CD4-positive, alpha-beta T cell (primary cell): ENCODE results near the gene LDLRAD2. TPM values are rescaled to one million over a fixed set of nuclear protein-coding genes. Genes with fewer than 3 reads are reported as not detected.

Source experiments
- ATAC-seq: fragments of 200-7000 bp; cut with Tn5 transposase; one replicate; pipeline ENCODE4 v1.10.0; 2022; ENCODE audit warnings: mild to moderate bottlenecking; ENCODE audit not compliant: poor library complexity
- CTCF ChIA-PET: fragments of 350-600 bp; sonication (Branson Sonifier 250); formaldehyde crosslinking; loops from one replicate; lab custom pipeline; 2021; ENCODE audit warnings: antibody characterized with exemption, inconsistent platforms; lab: Charles Lee
- POLR2A ChIA-PET: fragments of 350-600 bp; sonication (Branson Sonifier 250); formaldehyde crosslinking; loops from one replicate; lab custom pipeline; 2021; ENCODE audit warnings: antibody characterized with exemption, inconsistent platforms; lab: Charles Lee
- DNase-seq, 14 experiments: peaks; one replicate each; pipeline ENCODE4 v3.0.0-alpha.2; 2013 to 2020; ENCODE audit warnings: mixed read lengths in 2 of 14
- H3K27ac ChIP-seq, 2 donors: one replicate each; pipeline versions ENCODE4 v1.5.1 to v1.7.0; 2013; ENCODE audit warnings: low read length in 2 of 2, low read depth in 1 of 2, mild to moderate bottlenecking in 1 of 2
- H3K27me3 ChIP-seq, 2 experiments: 1 replicate in 1 of 2; 2 replicates in 1 of 2; pipeline versions ENCODE4 v1.6.1 to v1.7.0; 2013; ENCODE audit warnings: low read length in 2 of 2, control low read depth in 1 of 2, mild to moderate bottlenecking in 1 of 2, moderate library complexity in 1 of 2; ENCODE audit not compliant: insufficient read depth in 2 of 2, control insufficient read depth in 1 of 2
- H3K36me3 ChIP-seq: one replicate; pipeline ENCODE4 v1.6.1; 2013; ENCODE audit warnings: low read length, control low read depth; ENCODE audit not compliant: insufficient read depth
- H3K4me1 ChIP-seq: one replicate; pipeline ENCODE4 v1.6.1; 2013; ENCODE audit warnings: low read length, control low read depth; ENCODE audit not compliant: insufficient read depth
- H3K4me3 ChIP-seq: one replicate; pipeline ENCODE4 v1.5.1; 2013; ENCODE audit warnings: mild to moderate bottlenecking, low read length, moderate library complexity
- H3K9me3 ChIP-seq, 2 experiments: 1 replicate in 1 of 2; 2 replicates in 1 of 2; pipeline versions ENCODE4 v1.6.1 to v1.7.0; 2013; ENCODE audit warnings: low read length in 2 of 2, mild to moderate bottlenecking in 2 of 2, control low read depth in 1 of 2, moderate library complexity in 1 of 2; ENCODE audit not compliant: control insufficient read depth in 1 of 2, insufficient read depth in 1 of 2
- H3K27ac Mint-ChIP-seq: one replicate; pipeline ENCODE4 v1.8.0; 2020; ENCODE audit warnings: mixed read lengths
- H3K27me3 Mint-ChIP-seq: one replicate; pipeline ENCODE4 v1.8.0; 2021; ENCODE audit warnings: mixed read lengths
- H3K36me3 Mint-ChIP-seq: one replicate; pipeline ENCODE4 v1.8.0; 2021; ENCODE audit warnings: low read depth, mixed read lengths
- H3K4me1 Mint-ChIP-seq: one replicate; pipeline ENCODE4 v1.8.0; 2021; ENCODE audit warnings: low read depth, mixed read lengths
- H3K4me3 Mint-ChIP-seq: one replicate; pipeline ENCODE4 v1.8.0; 2020; ENCODE audit warnings: mild to moderate bottlenecking, mixed read lengths
- H3K9me3 Mint-ChIP-seq: one replicate; pipeline ENCODE4 v1.8.0; 2020; ENCODE audit warnings: mixed read lengths
- CTCF ChIP-seq: fragments of 200-600 bp; IDR thresholded peaks from one replicate; pipeline ENCODE4 v1.8.0; 2022; ENCODE audit warnings: antibody characterized with exemption, mild to moderate bottlenecking
- intact Hi-C, 2 experiments: fragments of 100-400 bp; cut with DNase I in 1 of 2; cut with micrococcal nuclease in 1 of 2; formaldehyde crosslinking; loops; one replicate each; pipeline versions ENCODE4 v1.15.1 to v1.9.0; 2023 to 2025; cut with DNase I, micrococcal nuclease
- total RNA-seq, 174 experiments: library from RNA in 2 of 174; stranded (reverse) in 2 of 174; gene quantifications; one replicate each; pipeline ENCODE4 v1.2.3 and lab custom pipeline; 2021 to 2026

The LDLRAD2 gene
- total RNA-seq, 2 experiments from 2014 or later: not detected

- ChIA-PET POLR2A (no interaction called here), CTCF (interaction anchor here (0.5 kb wide), 1 partner anchor 27 kb away, joined by 3 read pairs; no protein-coding TSS in a partner anchor)
- H3K9me3 ChIP-seq: peaks cover 5 to 32% of the 10 kb centered on the region in 2 experiments
- no peak overlapping the region for H3K4me3 ChIP-seq
- no peak overlapping the region for H3K27ac ChIP-seq
- Mint-ChIP-seq H3K36me3 (peaks cover 34% of the 10 kb centered on the region), H3K4me3 (no peak overlapping the region), H3K9me3 (peaks cover 7% of the 10 kb centered on the region), H3K27ac (no peak overlapping the region), H3K27me3 (no peaks in the 10 kb centered on the region), H3K4me1 (no peaks in the 10 kb centered on the region)
- intact Hi-C loops: no loop called here
- H3K36me3 ChIP-seq: peaks cover 4% of the 10 kb centered on the region
- ATAC-seq: no peak
- no peaks in the 10 kb centered on the region for H3K27me3 ChIP-seq
- DNase-seq: no peak
- no peaks in the 10 kb centered on the region for H3K4me1 ChIP-seq
- TF ChIP-seq CTCF: no peak
Measured at GRCh38 chr1:21834666-21835065, 22.6 kb downstream of the LDLRAD2 start.

- CTCF ChIA-PET: no interaction called here
Measured at GRCh38 chr1:21836010-21836409, 23.9 kb downstream of the LDLRAD2 start.

GRCh38 chr1:21836729-21837128 lies 24.7 kb downstream of the LDLRAD2 start:
- Histone ChIP-seq H3K36me3 (peaks cover 4% of the 10 kb centered on the region), H3K27ac (no peak overlapping the region), H3K4me1 (no peaks in the 10 kb centered on the region), H3K9me3 (peaks cover 5 to 25% of the 10 kb centered on the region in 2 experiments), H3K4me3 (no peak overlapping the region), H3K27me3 (no peaks in the 10 kb centered on the region)
- Mint-ChIP-seq H3K9me3 (peaks cover 7% of the 10 kb centered on the region), H3K4me1 (no peaks in the 10 kb centered on the region), H3K27me3 (no peaks in the 10 kb centered on the region), H3K36me3 (peaks cover 34% of the 10 kb centered on the region), H3K27ac (no peak overlapping the region), H3K4me3 (no peak overlapping the region)
- no peak for ATAC-seq
- no peak for TF ChIP-seq CTCF
- intact Hi-C loops: no loop called here
- DNase-seq: no peak
- ChIA-PET CTCF (no interaction called here), POLR2A (no interaction called here)

More at GRCh38 chr1:21836010-21836409, 23.9 kb downstream of the LDLRAD2 start:
- POLR2A ChIA-PET: no interaction called here
- Histone ChIP-seq H3K27me3 (no peaks in the 10 kb centered on the region), H3K36me3 (peaks cover 4% of the 10 kb centered on the region), H3K27ac (no peak overlapping the region), H3K4me3 (no peak overlapping the region), H3K4me1 (no peaks in the 10 kb centered on the region), H3K9me3 (peaks cover 5 to 32% of the 10 kb centered on the region in 2 experiments)
- no peak for TF ChIP-seq CTCF
- intact Hi-C loops: no loop called here
- Mint-ChIP-seq H3K9me3 (peaks cover 7% of the 10 kb centered on the region), H3K4me3 (no peak overlapping the region), H3K27ac (no peak overlapping the region), H3K27me3 (no peaks in the 10 kb centered on the region), H3K36me3 (peaks cover 34% of the 10 kb centered on the region), H3K4me1 (no peaks in the 10 kb centered on the region)
- DNase-seq (no peak), ATAC-seq (no peak)
